Neutrophil (primary cell): Measurements from ENCODE around the gene CCSER2.

Experiments used
- H3K27ac ChIP-seq: fragments of 200-600 bp; sonication (generic); 2 replicates; pipeline ENCODE4 v1.5.1; 2016; ENCODE audit warnings: mild to moderate bottlenecking, moderate library complexity
- H3K27me3 ChIP-seq: fragments of 200-600 bp; sonication (generic); 2 replicates; pipeline ENCODE4 v1.6.0; 2016; ENCODE audit warnings: mild to moderate bottlenecking
- H3K36me3 ChIP-seq: fragments of 200-600 bp; sonication (generic); 2 replicates; pipeline ENCODE4 v1.5.1; 2017
- H3K4me1 ChIP-seq, 2 experiments: fragments of 200-600 bp in 1 of 2; sonication (generic) in 1 of 2; 1 replicate in 1 of 2; 2 replicates in 1 of 2; pipeline versions ENCODE4 v1.5.1 to v1.6.1; 2013 to 2016; ENCODE audit warnings: low read depth in 1 of 2, low read length in 1 of 2, mild to moderate bottlenecking in 1 of 2, moderate library complexity in 1 of 2; ENCODE audit not compliant: control insufficient read depth in 1 of 2, insufficient read depth in 1 of 2
- H3K4me3 ChIP-seq, 2 experiments: fragments of 200-600 bp in 1 of 2; sonication (generic) in 1 of 2; 1 replicate in 1 of 2; 2 replicates in 1 of 2; pipeline ENCODE4 v1.5.1; 2013 to 2016; ENCODE audit warnings: low read depth in 1 of 2, low read length in 1 of 2, mild to moderate bottlenecking in 1 of 2, moderate library complexity in 1 of 2
- H3K9me3 ChIP-seq: fragments of 200-600 bp; sonication (generic); 2 replicates; pipeline ENCODE4 v1.5.1; 2016
- CTCF ChIP-seq: fragments of 200-600 bp; sonication (generic); IDR thresholded peaks from 2 replicates; pipeline ENCODE4 v1.5.1; 2016; ENCODE audit warnings: antibody characterized with exemption

The CCSER2 gene

DNA sequence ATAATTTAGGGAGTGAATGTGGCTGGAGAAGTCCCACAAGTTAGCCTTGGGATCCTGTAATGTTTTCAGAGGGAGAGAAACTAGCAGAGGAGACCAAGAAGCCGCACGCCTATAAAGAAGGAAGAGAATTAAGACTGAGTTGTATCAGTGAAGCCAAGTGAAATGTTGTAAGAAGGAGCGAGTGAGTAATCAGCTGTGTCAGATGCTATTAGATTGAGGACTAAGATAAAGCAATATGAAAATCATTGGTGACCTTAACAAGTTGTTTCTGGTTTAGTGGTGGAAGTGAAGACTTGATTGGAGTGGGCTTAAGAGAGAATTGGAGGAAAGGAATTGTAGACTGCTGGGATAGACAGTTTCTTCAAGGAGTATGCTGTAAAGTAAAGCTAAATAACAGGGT lies 8.8 kb downstream of the CCSER2 start:
- no peaks in the 10 kb centered on the region for H3K36me3 ChIP-seq
- no peaks in the 10 kb centered on the region for H3K4me1 ChIP-seq

GRCh38 chr10:84339025-84339424 lies 10.6 kb downstream of the CCSER2 start:
- no peaks in the 10 kb centered on the region for H3K4me1 ChIP-seq
- H3K36me3 ChIP-seq, result no peaks in the 10 kb centered on the region
- no peak for TF ChIP-seq CTCF

More for the DNA sequence above, 8.8 kb downstream of the CCSER2 start:
- no peak overlapping the region for H3K27ac ChIP-seq
- H3K27me3 ChIP-seq, result no peaks in the 10 kb centered on the region
- no peak for TF ChIP-seq CTCF
- H3K4me3 ChIP-seq, result no peak overlapping the region
- H3K9me3 ChIP-seq, result no peaks in the 10 kb centered on the region

DNA sequence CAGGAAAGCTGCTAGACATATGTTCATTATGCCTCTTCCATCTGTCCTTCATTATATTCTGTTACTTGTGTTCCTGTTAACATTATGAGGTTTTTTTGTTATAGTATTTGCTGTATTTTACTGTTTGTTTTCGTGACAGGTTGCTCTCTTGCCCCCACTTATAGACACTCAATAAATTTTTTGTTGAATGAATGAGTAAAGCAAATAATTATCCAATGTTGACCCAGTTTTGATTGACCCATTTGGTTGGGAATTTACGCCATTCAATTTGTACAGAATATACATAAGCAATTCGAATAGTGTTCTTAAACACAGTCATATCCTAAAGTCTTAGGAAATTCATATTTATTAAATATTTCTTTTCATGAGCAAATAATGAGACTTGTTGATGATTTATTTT lies 11.8 kb downstream of the CCSER2 start:
- Histone ChIP-seq H3K4me3 (no peak overlapping the region), H3K36me3 (no peaks in the 10 kb centered on the region), H3K9me3 (no peaks in the 10 kb centered on the region), H3K27ac (no peak overlapping the region), H3K4me1 (no peaks in the 10 kb centered on the region), H3K27me3 (no peaks in the 10 kb centered on the region)
- no peak for TF ChIP-seq CTCF

More at GRCh38 chr10:84339025-84339424, 10.6 kb downstream of the CCSER2 start:
- Histone ChIP-seq H3K9me3 (no peaks in the 10 kb centered on the region), H3K27me3 (no peaks in the 10 kb centered on the region), H3K4me3 (no peak overlapping the region), H3K27ac (no peak overlapping the region)

- Histone ChIP-seq H3K4me1 (no peaks in the 10 kb centered on the region), H3K9me3 (no peaks in the 10 kb centered on the region), H3K4me3 (no peak overlapping the region), H3K27ac (no peak overlapping the region), H3K36me3 (no peaks in the 10 kb centered on the region), H3K27me3 (no peaks in the 10 kb centered on the region)
- no peak for TF ChIP-seq CTCF
These were observed 12.5 kb downstream of the CCSER2 start for GRCh38 chr10:84340632-84341537.

DNA sequence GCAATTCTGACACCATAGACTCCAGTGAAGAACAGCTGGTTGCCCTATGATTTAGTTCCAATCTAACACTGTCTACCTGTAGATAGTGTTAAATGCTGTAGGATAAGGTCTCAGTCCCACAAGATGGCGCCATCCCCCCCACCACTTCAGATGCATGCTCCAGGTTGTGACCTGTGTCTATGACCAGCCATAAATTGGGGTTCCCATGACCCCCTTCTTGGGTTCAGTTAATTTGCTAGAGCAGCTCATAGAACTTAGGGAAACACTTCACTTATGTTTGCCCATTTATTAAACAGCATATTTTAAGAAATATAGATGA lies 13.1 kb downstream of the CCSER2 start:
- H3K9me3 ChIP-seq, result no peaks in the 10 kb centered on the region
- H3K27ac ChIP-seq, result no peak overlapping the region
- H3K36me3 ChIP-seq, result no peaks in the 10 kb centered on the region
- H3K4me3 ChIP-seq, result no peak overlapping the region
- H3K4me1 ChIP-seq, result no peaks in the 10 kb centered on the region
- no peaks in the 10 kb centered on the region for H3K27me3 ChIP-seq
- no peak for TF ChIP-seq CTCF
